HG03196 (cell line): ENCODE data around the gene FAM181B.
A peak's percentile ranks its signal among the peaks of the same experiment; 100 is the strongest.

Experiments
- ATAC-seq: cut with Tn5 transposase; IDR thresholded peaks from one replicate; pipeline ENCODE4 v1.9.1; 2021; ENCODE audit not compliant: unreplicated experiment

The FAM181B gene

GRCh38 chr11:82686211-82686610, 47.5 kb downstream of the FAM181B start:
- no peak for ATAC-seq

GRCh38 chr11:82683029-82683428, 50.6 kb downstream of the FAM181B start:
- no peak for ATAC-seq

GRCh38 chr11:82682003-82682751, 51.5 kb downstream of the FAM181B start:
- peak; percentile 78 for ATAC-seq

GRCh38 chr11:82680252-82680651, 53.4 kb downstream of the FAM181B start:
- ATAC-seq, result no peak
